Mesendoderm (in vitro differentiated cells): ENCODE results near the gene PECR.

Experiments used
- DNase-seq: peaks from one replicate; pipeline ENCODE4 v3.0.0; 2013
- H2AK5ac ChIP-seq: 2 replicates; pipeline ENCODE4 v1.6.1; 2013; ENCODE audit warnings: low read length, inconsistent platforms
- H2BK120ac ChIP-seq: 2 replicates; pipeline ENCODE4 v1.6.1; 2013; ENCODE audit warnings: low read depth, mild to moderate bottlenecking, low read length, moderate library complexity, mixed read lengths
- H2BK15ac ChIP-seq: replicated peaks from 2 replicates; pipeline ENCODE4 v1.6.1; 2013; ENCODE audit warnings: low read depth, mild to moderate bottlenecking, moderate library complexity
- H2BK5ac ChIP-seq: 2 replicates; pipeline ENCODE4 v1.6.1; 2013; ENCODE audit warnings: low read length, inconsistent platforms
- H3K18ac ChIP-seq: 2 replicates; pipeline ENCODE4 v1.6.1; 2013; ENCODE audit warnings: mild to moderate bottlenecking, low read length, mixed read lengths
- H3K23ac ChIP-seq: one replicate; pipeline ENCODE4 v1.6.1; 2013; ENCODE audit warnings: low read length
- H3K27ac ChIP-seq: 2 replicates; pipeline ENCODE4 v1.5.1; 2013; ENCODE audit warnings: low read depth, mild to moderate bottlenecking, inconsistent platforms, low read length, moderate library complexity
- H3K27me3 ChIP-seq: 2 replicates; pipeline ENCODE4 v1.6.1; 2013; ENCODE audit warnings: low read length, control low read depth, mild to moderate bottlenecking, inconsistent platforms; ENCODE audit not compliant: insufficient read depth, poor library complexity
- H3K36me3 ChIP-seq: 2 replicates; pipeline ENCODE4 v1.6.1; 2013; ENCODE audit warnings: low read length, inconsistent platforms; ENCODE audit not compliant: control insufficient read depth, insufficient read depth
- H3K4ac ChIP-seq: one replicate; pipeline ENCODE4 v1.6.1; 2013; ENCODE audit warnings: low read depth, mild to moderate bottlenecking, low read length, moderate library complexity
- H3K4me1 ChIP-seq: 2 replicates; pipeline ENCODE4 v1.6.1; 2013; ENCODE audit warnings: low read depth, low read length, inconsistent platforms; ENCODE audit not compliant: control insufficient read depth
- H3K4me2 ChIP-seq: 2 replicates; pipeline ENCODE4 v1.6.1; 2013; ENCODE audit warnings: low read length
- H3K4me3 ChIP-seq: 2 replicates; pipeline ENCODE4 v1.5.1; 2013; ENCODE audit warnings: mild to moderate bottlenecking, low read length
- H3K56ac ChIP-seq: one replicate; pipeline ENCODE4 v1.6.1; 2013; ENCODE audit warnings: low read length
- H3K79me1 ChIP-seq: 2 replicates; pipeline ENCODE4 v1.6.1; 2013; ENCODE audit warnings: low read length, inconsistent platforms
- H3K79me2 ChIP-seq: 2 replicates; pipeline ENCODE4 v1.6.1; 2013; ENCODE audit warnings: mild to moderate bottlenecking, low read length; ENCODE audit not compliant: control insufficient read depth, insufficient read depth
- H3K9ac ChIP-seq: 2 replicates; pipeline ENCODE4 v1.6.1; 2013; ENCODE audit warnings: low read length, inconsistent platforms
- H4K5ac ChIP-seq: one replicate; pipeline ENCODE4 v1.6.1; 2013; ENCODE audit warnings: low read length
- H4K8ac ChIP-seq: one replicate; pipeline ENCODE4 v1.6.1; 2013; ENCODE audit warnings: low read depth, mild to moderate bottlenecking, control low read depth, low read length, moderate library complexity
- WGBS: extraction: QIAGEN DNeasy Blood & Tissue Kit; methylation state at CpG from one replicate; pipeline ENCODE4 v1.1.7; 2013; ENCODE audit warnings: low lambda C conversion rate, missing lambda C conversion rate; ENCODE audit not compliant: insufficient coverage; ENCODE audit errors: extremely low coverage; 5-methylcytosine and 5-hydroxymethylcytosine counted together

PECR gene

DNA sequence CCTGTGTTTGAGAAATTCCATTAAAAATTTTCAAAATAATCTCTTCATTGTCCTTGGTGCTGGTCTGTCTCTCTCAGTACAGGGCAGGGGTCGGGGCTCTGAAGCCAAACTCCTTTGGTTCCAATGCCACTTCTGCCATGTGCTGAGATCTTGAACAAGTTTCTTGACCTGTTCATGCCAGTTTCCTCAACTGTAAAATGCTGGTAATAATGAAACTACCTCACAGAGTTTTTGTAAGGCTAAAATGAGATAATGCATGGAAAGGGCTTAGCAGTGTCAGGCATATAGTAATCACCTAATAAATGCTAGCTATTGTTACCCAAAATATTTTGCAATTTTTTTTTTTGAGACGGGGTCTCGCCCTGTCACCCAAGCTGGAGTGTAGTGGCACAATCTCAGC is 51.4 kb downstream of the PECR start:
- no peak overlapping the region for H3K18ac ChIP-seq
- no peak overlapping the region for H3K4me2 ChIP-seq
- H3K36me3 ChIP-seq = no peaks in the 10 kb centered on the region
- no peak overlapping the region for H3K4ac ChIP-seq
- no peaks in the 10 kb centered on the region for H3K27me3 ChIP-seq
- no peak for DNase-seq
- H3K79me2 ChIP-seq = no peaks in the 10 kb centered on the region
- no peak overlapping the region for H3K27ac ChIP-seq
- H4K5ac ChIP-seq = no peak overlapping the region
- no CpG with 5 or more reads among the region's 3 CpGs for WGBS
- H3K79me1 ChIP-seq = no peaks in the 10 kb centered on the region
- H3K4me1 ChIP-seq = no peaks in the 10 kb centered on the region
- H3K9ac ChIP-seq = no peak overlapping the region
- no peak overlapping the region for H3K23ac ChIP-seq
- no peak overlapping the region for H2AK5ac ChIP-seq
- H3K56ac ChIP-seq = no peak overlapping the region
- no peak overlapping the region for H2BK5ac ChIP-seq
- no peak overlapping the region for H2BK15ac ChIP-seq
- no peak overlapping the region for H4K8ac ChIP-seq
- H3K4me3 ChIP-seq = no peak overlapping the region
- no peak overlapping the region for H2BK120ac ChIP-seq

- Histone ChIP-seq H3K4me2 (no peak overlapping the region), H3K23ac (no peak overlapping the region), H3K4me1 (no peaks in the 10 kb centered on the region), H2AK5ac (no peak overlapping the region), H4K5ac (no peak overlapping the region), H4K8ac (no peak overlapping the region), H3K79me2 (no peaks in the 10 kb centered on the region), H2BK15ac (no peak overlapping the region), H3K4me3 (no peak overlapping the region), H3K27me3 (no peaks in the 10 kb centered on the region), H3K36me3 (no peaks in the 10 kb centered on the region), H3K4ac (no peak overlapping the region), H3K18ac (no peak overlapping the region), H2BK5ac (no peak overlapping the region), H3K56ac (no peak overlapping the region), H3K79me1 (no peaks in the 10 kb centered on the region), H3K9ac (no peak overlapping the region), H2BK120ac (no peak overlapping the region), H3K27ac (no peak overlapping the region)
- WGBS = no CpG with 5 or more reads among the region's 7 CpGs
- no peak for DNase-seq
Measured at GRCh38 chr2:216029416-216030129, 52.0 kb downstream of the PECR start.

DNA sequence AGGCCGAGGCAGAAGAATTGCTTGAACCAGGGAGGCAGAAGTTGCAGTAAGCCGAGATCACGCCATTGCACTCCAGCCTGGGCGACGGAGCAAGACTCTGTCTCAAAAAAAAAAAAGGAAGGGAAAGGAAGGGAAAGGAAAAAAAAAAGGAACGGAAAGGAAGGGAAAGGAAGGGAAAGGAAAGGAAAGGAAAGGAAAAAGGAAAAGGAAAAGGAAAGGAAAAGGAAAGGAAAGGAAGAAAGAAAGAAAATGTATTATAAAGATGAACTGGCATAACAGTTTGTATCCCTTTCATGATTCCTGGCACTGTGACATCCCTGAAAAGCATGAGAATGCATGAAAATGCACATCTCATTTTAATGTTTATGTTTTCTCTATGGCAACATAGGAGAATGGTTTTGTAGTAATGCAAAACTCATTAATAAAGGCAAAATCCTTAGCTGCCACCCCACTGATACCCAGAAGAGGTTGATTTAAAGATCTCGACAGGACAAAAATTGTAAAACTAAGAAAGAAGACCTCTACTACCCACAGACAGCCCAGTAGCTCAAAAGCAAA is 56.8 kb downstream of the PECR start:
- no peaks in the 10 kb centered on the region for H3K79me1 ChIP-seq
- no peak overlapping the region for H3K4me2 ChIP-seq
- no peak overlapping the region for H3K23ac ChIP-seq
- no peak overlapping the region for H4K8ac ChIP-seq
- H3K56ac ChIP-seq = no peak overlapping the region
- H3K27ac ChIP-seq = no peak overlapping the region
- no peaks in the 10 kb centered on the region for H3K27me3 ChIP-seq
- H3K4me3 ChIP-seq = no peak overlapping the region
- H2BK5ac ChIP-seq = no peak overlapping the region
- H3K36me3 ChIP-seq = no peaks in the 10 kb centered on the region
- no peaks in the 10 kb centered on the region for H3K4me1 ChIP-seq
- no peak overlapping the region for H4K5ac ChIP-seq
- no peak overlapping the region for H2BK120ac ChIP-seq
- no peak overlapping the region for H3K9ac ChIP-seq
- no peak overlapping the region for H2BK15ac ChIP-seq
- no peak overlapping the region for H3K18ac ChIP-seq
- no peak overlapping the region for H3K4ac ChIP-seq
- no peak for DNase-seq
- WGBS = no CpG with 5 or more reads among the region's 7 CpGs
- H3K79me2 ChIP-seq = no peaks in the 10 kb centered on the region
- H2AK5ac ChIP-seq = no peak overlapping the region

DNA sequence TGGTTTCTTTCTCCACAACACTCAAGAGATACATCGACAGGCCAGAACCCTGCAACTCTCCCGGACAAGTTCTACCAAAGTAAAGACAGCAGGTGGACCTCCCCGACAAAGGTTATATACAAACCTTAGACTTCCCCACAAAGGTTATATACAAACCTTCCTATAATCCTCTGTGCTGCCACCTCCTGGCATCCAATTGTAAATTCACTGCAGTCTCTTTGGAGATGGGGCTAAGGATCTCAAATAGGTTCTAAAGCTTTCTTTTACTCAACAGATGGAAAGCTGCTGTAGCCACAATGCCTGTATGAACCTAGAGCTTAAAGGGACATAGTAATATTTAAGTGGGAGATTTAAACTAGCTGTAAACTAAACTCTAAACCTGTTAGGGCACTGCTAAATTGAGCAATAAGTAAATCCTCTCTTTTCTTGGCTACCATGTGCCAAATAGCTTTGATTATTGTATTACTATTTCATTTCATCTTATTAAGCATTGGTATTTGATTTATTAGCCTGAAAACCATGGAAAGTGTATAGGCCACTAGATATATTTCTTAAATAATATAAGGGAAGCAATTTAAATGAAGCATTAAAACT is 58.5 kb downstream of the PECR start:
- Histone ChIP-seq H3K18ac (no peak overlapping the region), H3K4me3 (no peak overlapping the region), H3K56ac (no peak overlapping the region), H2AK5ac (no peak overlapping the region), H3K4ac (no peak overlapping the region), H3K9ac (no peak overlapping the region), H3K4me1 (no peaks in the 10 kb centered on the region), H3K23ac (no peak overlapping the region), H2BK5ac (no peak overlapping the region), H2BK15ac (no peak overlapping the region), H3K27me3 (no peaks in the 10 kb centered on the region), H3K36me3 (no peaks in the 10 kb centered on the region), H3K79me1 (no peaks in the 10 kb centered on the region), H2BK120ac (no peak overlapping the region), H4K8ac (no peak overlapping the region), H4K5ac (no peak overlapping the region), H3K79me2 (no peaks in the 10 kb centered on the region), H3K4me2 (no peak overlapping the region), H3K27ac (no peak overlapping the region)
- peak; percentile 77 for DNase-seq
- WGBS = no CpG with 5 or more reads among the region's 3 CpGs

GRCh38 chr2:216021768-216022565 is 59.6 kb downstream of the PECR start:
- Histone ChIP-seq H3K27me3 (no peaks in the 10 kb centered on the region), H3K9ac (no peak overlapping the region), H3K36me3 (no peaks in the 10 kb centered on the region), H2BK15ac (no peak overlapping the region), H4K8ac (no peak overlapping the region), H4K5ac (no peak overlapping the region), H3K27ac (no peak overlapping the region), H2AK5ac (no peak overlapping the region), H2BK120ac (no peak overlapping the region), H2BK5ac (no peak overlapping the region), H3K4me2 (no peak overlapping the region), H3K4me3 (no peak overlapping the region), H3K56ac (no peak overlapping the region), H3K79me1 (no peaks in the 10 kb centered on the region), H3K18ac (no peak overlapping the region), H3K4me1 (no peaks in the 10 kb centered on the region), H3K23ac (no peak overlapping the region), H3K4ac (no peak overlapping the region), H3K79me2 (no peaks in the 10 kb centered on the region)
- DNase-seq = no peak
- 100% methylated on average over 1 of the region's 7 CpGs for WGBS
